Ascending aorta (tissue), 2 donors: ENCODE measurements around the gene VEGFA. TPM values are rescaled to one million over a fixed set of nuclear protein-coding genes. Genes with fewer than 3 reads are reported as not detected.

ENCODE experiments used
- DNase-seq, 2 donors: peaks; one replicate each; pipeline ENCODE4 v3.0.0-alpha.2; 2019; ENCODE audit warnings: low spot score in 2 of 2
- H3K27ac ChIP-seq, 2 donors: fragments of 200-600 bp; sonication (generic); one replicate each; pipeline ENCODE4 v1.5.1; 2016 to 2017; ENCODE audit warnings: mild to moderate bottlenecking in 1 of 2
- H3K27me3 ChIP-seq: fragments of 200-600 bp; sonication (generic); one replicate; pipeline ENCODE4 v1.5.1; 2017
- H3K36me3 ChIP-seq, 2 donors: fragments of 200-600 bp; sonication (generic); one replicate each; pipeline ENCODE4 v1.5.1; 2016
- H3K4me1 ChIP-seq, 2 donors: fragments of 200-600 bp; sonication (generic); one replicate each; pipeline ENCODE4 v1.5.1; 2016 to 2017; ENCODE audit warnings: mild to moderate bottlenecking in 1 of 2
- H3K4me3 ChIP-seq, 2 donors: fragments of 200-600 bp; sonication (generic); one replicate each; pipeline ENCODE4 v1.5.1; 2016 to 2017; ENCODE audit warnings: mild to moderate bottlenecking in 1 of 2
- H3K9me3 ChIP-seq, 2 donors: fragments of 200-600 bp; sonication (generic); one replicate each; pipeline ENCODE4 v1.5.1; 2016
- intact Hi-C: fragments of 100-400 bp; cut with DNase I; formaldehyde crosslinking; loops from one replicate; pipeline ENCODE4 v1.15.1; 2023
- total RNA-seq: library from RNA; depleted of rRNA; stranded (reverse); fragments of >200 nt; gene quantifications from one replicate; pipeline ENCODE4 v1.1.0, GENCODE V29; 2016
- TF ChIP-seq, protein P1 (sequence below), 3 experiments: fragments of 200-600 bp in 2 of 3; fragments of 450-650 bp in 1 of 3; sonication (generic) in 2 of 3; IDR thresholded peaks; one replicate each; pipeline ENCODE4 v1.5.1; 2016 to 2019; ENCODE audit warnings: antibody characterized with exemption in 3 of 3, mild to moderate bottlenecking in 1 of 3, moderate library complexity in 1 of 3

VEGFA gene
- total RNA-seq, 1 donor from 2014 or later = 110 TPM

DNA sequence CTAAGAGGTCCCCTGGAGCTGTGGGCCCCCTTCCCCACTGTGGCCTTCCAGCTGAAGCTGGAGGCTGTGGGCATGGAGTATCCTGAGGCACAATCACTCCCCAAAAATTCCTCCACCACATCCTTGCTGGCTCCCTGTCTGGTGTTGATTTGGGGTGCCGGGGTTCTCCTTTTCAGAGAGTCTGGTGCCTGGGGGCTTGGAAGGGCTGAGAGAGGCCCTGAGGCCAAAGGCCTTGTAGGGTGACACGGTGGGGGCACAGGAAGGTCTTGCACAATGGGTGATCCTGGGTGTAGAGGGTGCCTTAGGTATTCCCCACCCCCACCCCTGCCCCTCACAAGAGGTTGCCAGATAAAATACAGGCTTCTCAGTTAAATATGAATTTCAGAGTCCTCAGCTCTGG is 33.2 kb upstream of the VEGFA start:
- no peaks in the 10 kb centered on the region for H3K4me1 ChIP-seq
- DNase-seq = peak in 1 of 2 donors; percentile 37
- H3K9me3 ChIP-seq = no peaks in the 10 kb centered on the region

GRCh38 chr6:43737272-43738081 is 32.5 kb upstream of the VEGFA start:
- TF ChIP-seq, protein P1, sequence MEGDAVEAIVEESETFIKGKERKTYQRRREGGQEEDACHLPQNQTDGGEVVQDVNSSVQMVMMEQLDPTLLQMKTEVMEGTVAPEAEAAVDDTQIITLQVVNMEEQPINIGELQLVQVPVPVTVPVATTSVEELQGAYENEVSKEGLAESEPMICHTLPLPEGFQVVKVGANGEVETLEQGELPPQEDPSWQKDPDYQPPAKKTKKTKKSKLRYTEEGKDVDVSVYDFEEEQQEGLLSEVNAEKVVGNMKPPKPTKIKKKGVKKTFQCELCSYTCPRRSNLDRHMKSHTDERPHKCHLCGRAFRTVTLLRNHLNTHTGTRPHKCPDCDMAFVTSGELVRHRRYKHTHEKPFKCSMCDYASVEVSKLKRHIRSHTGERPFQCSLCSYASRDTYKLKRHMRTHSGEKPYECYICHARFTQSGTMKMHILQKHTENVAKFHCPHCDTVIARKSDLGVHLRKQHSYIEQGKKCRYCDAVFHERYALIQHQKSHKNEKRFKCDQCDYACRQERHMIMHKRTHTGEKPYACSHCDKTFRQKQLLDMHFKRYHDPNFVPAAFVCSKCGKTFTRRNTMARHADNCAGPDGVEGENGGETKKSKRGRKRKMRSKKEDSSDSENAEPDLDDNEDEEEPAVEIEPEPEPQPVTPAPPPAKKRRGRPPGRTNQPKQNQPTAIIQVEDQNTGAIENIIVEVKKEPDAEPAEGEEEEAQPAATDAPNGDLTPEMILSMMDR (IDR thresholded peaks at IDR 0.05) = no peak
- intact Hi-C loops = no loop called here

More for the DNA sequence above, 33.2 kb upstream of the VEGFA start:
- Histone ChIP-seq H3K27ac (no peak overlapping the region), H3K36me3 (no peaks in the 10 kb centered on the region), H3K27me3 (no peaks in the 10 kb centered on the region), H3K4me3 (no peak overlapping the region)
- intact Hi-C loops = no loop called here
- TF ChIP-seq, protein P1 (IDR thresholded peaks at IDR 0.05) = no peak

GRCh38 chr6:43738267-43738676 is 31.7 kb upstream of the VEGFA start:
- no peaks in the 10 kb centered on the region for H3K27me3 ChIP-seq
- intact Hi-C loops = no loop called here
- TF ChIP-seq, protein P1 (IDR thresholded peaks at IDR 0.05) = no peak
- H3K36me3 ChIP-seq = no peaks in the 10 kb centered on the region
- peak in 1 of 2 donors; percentile 13 for DNase-seq
- H3K4me3 ChIP-seq = no peak overlapping the region
- no peak overlapping the region for H3K27ac ChIP-seq
- H3K4me1 ChIP-seq = no peaks in the 10 kb centered on the region
- H3K9me3 ChIP-seq = no peaks in the 10 kb centered on the region

More at GRCh38 chr6:43737272-43738081, 32.5 kb upstream of the VEGFA start:
- peak in 1 of 2 donors; percentile 41 for DNase-seq
- H3K36me3 ChIP-seq = no peaks in the 10 kb centered on the region
- H3K4me1 ChIP-seq = no peaks in the 10 kb centered on the region
- no peak overlapping the region for H3K4me3 ChIP-seq
- H3K27me3 ChIP-seq = no peaks in the 10 kb centered on the region
- no peaks in the 10 kb centered on the region for H3K9me3 ChIP-seq
- no peak overlapping the region for H3K27ac ChIP-seq

DNA sequence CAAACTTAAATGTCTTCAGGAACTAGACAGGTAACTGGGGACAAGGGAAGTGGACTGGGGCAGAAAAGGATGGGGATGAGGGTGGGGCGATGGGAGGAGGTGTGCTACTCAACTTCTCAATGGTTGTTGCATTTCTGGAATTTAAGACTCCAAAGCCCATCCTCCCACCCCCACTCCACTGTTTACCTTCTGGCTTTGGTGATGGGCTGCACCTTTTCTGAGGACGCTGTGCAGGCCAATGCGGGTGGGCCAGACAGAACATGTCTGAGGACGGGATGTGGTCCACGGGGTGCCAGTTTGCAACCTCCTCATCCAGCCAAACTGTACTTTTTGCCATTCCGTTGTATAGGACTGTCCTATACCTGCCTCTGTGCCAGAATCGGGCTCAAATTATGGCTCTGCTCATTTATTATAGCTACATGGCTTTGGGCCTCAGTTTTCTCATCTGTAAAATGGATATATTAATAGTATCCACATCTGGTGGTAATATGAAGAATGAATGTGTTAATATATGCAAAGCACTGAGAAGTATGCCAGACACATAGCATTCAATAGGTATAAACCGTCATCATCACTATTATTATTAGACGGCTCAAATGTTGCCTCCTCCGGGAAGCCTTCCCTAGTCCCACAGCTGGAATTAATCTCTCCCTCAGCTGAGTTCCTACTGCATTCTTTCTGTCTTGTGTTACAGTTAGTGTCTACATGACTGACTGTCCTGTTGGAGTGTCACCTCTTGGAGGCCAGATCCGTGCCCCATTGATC is 31.0 kb upstream of the VEGFA start:
- peak in 1 of 2 donors; percentile 4 for DNase-seq
- Histone ChIP-seq H3K4me1 (no peaks in the 10 kb centered on the region), H3K27ac (no peak overlapping the region), H3K36me3 (no peaks in the 10 kb centered on the region), H3K9me3 (no peaks in the 10 kb centered on the region), H3K27me3 (no peaks in the 10 kb centered on the region), H3K4me3 (no peak overlapping the region)
- intact Hi-C loops = no loop called here
- TF ChIP-seq, protein P1 (IDR thresholded peaks at IDR 0.05) = no peak

DNA sequence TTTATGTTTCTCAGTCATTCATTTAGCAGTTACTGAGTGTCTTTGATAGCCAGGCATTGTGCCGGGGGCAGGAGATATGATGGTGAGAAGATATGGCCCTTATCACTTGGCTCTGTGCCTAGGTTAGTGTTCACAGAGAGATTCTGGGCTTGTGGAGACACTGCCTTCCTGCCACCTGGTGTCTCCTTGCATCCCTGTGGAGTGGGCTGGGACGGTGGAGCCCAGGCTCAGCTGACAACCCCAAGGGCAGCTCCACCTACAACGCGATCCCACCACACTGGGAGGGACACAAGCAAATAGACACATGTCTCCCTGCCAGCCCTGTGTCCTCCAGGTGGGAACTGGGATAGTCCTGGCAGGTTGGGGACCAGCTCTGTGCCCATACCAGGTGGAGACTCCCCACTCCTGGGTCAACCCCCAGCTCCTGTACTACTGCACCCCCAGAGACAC is 30.3 kb upstream of the VEGFA start:
- H3K27me3 ChIP-seq = no peaks in the 10 kb centered on the region
- intact Hi-C loops = no loop called here
- TF ChIP-seq, protein P1 (IDR thresholded peaks at IDR 0.05) = no peak

More for the DNA sequence above, 30.3 kb upstream of the VEGFA start:
- no peak overlapping the region for H3K4me3 ChIP-seq
- no peaks in the 10 kb centered on the region for H3K9me3 ChIP-seq
- no peak overlapping the region for H3K27ac ChIP-seq
- DNase-seq = peak in 1 of 2 donors; percentile 43
- no peaks in the 10 kb centered on the region for H3K36me3 ChIP-seq
- H3K4me1 ChIP-seq = no peaks in the 10 kb centered on the region
